NCI-H748 treated with DMSO at 0.1 percent for 48 hours (cell line): ENCODE results near the gene FLCN.
"Not testable (repeated sequence)": the region's sequence is repeated elsewhere in the genome, so short reads cannot be mapped to it uniquely, and the experiment has no call there.

Source experiments
- DNase-seq: peaks from one replicate; lab custom pipeline; 2025; lab: John Stamatoyannopoulos, UW

The FLCN gene

GRCh38 chr17:17237026-17237799 lies at the start of gene FLCN:
TSS of gene FLCN (minus strand) at chr17:17237168. CDS start at chr17:17228137, 9,031 bp downstream.
- DNase-seq = peak; percentile 91

GRCh38 chr17:17285951-17286350 lies 49.0 kb upstream of the FLCN start:
- DNase-seq = no peak

GRCh38 chr17:17280613-17281549 lies 43.9 kb upstream of the FLCN start, which contains the start of gene COPS3:
TSS of gene COPS3 (minus strand) at chr17:17281246. CDS start at chr17:17281186, 60 bp downstream.
- peak; percentile 99 for DNase-seq

- DNase-seq = no peak
Measured at GRCh38 chr17:17279316-17279715, 42.3 kb upstream of the FLCN start.

GRCh38 chr17:17277431-17277830 lies 40.5 kb upstream of the FLCN start:
- not testable (repeated sequence) for DNase-seq

GRCh38 chr17:17275971-17276370 lies 39.0 kb upstream of the FLCN start:
- DNase-seq = no peak

- DNase-seq = no peak
Measured at GRCh38 chr17:17269926-17270773, 33.2 kb upstream of the FLCN start.

GRCh38 chr17:17264430-17264829 lies 27.5 kb upstream of the FLCN start:
- DNase-seq = no peak

GRCh38 chr17:17258998-17259397 lies 22.0 kb upstream of the FLCN start:
- no peak for DNase-seq

GRCh38 chr17:17258011-17258410 lies 21.0 kb upstream of the FLCN start:
- DNase-seq = no peak

- no peak for DNase-seq
Measured at GRCh38 chr17:17256316-17256715, 19.3 kb upstream of the FLCN start.

GRCh38 chr17:17255689-17256088 lies 18.7 kb upstream of the FLCN start:
- DNase-seq = not testable (repeated sequence)

GRCh38 chr17:17254036-17254435 lies 17.1 kb upstream of the FLCN start:
- no peak for DNase-seq

- DNase-seq = no peak
Measured at GRCh38 chr17:17253406-17253805, 16.4 kb upstream of the FLCN start.

GRCh38 chr17:17252149-17252661 lies 15.2 kb upstream of the FLCN start:
- DNase-seq = no peak

- DNase-seq = no peak
Measured at GRCh38 chr17:17246879-17247278, 9.9 kb upstream of the FLCN start.

GRCh38 chr17:17243163-17243562 lies 6.2 kb upstream of the FLCN start:
- no peak for DNase-seq

GRCh38 chr17:17242246-17242645 lies 5.3 kb upstream of the FLCN start:
- no peak for DNase-seq

GRCh38 chr17:17241656-17242055 lies 4.7 kb upstream of the FLCN start:
- no peak for DNase-seq

GRCh38 chr17:17239832-17240231 lies 2.9 kb upstream of the FLCN start:
- DNase-seq = no peak

- peak; percentile 50 for DNase-seq
Measured at GRCh38 chr17:17236295-17237025, 508 bp downstream of the FLCN start.
